Measurements from ENCODE around the gene SCRN3. TPM values are rescaled to one million over a fixed set of nuclear protein-coding genes. Genes with fewer than 3 reads are reported as not detected.

Gene SCRN3, protein sequence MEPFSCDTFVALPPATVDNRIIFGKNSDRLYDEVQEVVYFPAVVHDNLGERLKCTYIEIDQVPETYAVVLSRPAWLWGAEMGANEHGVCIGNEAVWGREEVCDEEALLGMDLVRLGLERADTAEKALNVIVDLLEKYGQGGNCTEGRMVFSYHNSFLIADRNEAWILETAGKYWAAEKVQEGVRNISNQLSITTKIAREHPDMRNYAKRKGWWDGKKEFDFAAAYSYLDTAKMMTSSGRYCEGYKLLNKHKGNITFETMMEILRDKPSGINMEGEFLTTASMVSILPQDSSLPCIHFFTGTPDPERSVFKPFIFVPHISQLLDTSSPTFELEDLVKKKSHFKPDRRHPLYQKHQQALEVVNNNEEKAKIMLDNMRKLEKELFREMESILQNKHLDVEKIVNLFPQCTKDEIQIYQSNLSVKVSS
- 12.2 and 17.3 TPM in 2 replicates for total RNA-seq

DNA sequence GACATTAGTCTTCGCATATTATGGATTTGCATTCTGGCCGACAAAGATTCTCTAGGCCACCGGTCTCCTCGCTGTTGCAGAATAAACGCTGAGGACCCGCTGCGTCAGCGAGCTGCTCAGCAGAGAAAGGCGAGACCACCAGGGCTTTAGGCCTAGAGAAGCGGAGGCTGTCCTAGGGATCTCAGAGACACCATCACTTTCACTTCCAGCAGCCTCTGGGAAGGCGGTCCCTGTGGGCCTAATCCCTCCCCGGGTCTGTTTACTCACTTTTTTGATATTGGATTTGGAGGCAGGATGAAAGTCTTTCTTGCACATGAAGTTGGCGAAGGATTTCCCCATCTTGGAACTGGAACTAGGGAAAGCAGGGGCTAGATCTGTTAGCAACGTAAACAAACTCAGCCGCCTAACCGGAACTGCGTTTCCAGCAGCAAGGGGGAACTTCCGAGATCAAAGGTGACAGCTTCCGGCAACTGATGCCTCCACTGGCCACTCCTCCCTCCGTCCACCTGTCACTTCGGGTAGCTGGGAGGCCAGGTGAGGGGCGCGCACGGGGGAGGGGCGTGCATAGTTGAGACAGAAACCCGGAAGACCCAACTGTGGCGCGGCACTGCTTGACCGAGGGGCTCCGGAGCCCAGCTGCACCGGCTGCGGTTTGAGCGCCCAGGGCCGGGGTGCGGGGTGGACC is at the start of gene SCRN3:
Gene SCRN3 (plus strand): TSS at position 447 of the 685 bp plus-strand sequence. CDS start 2,554 bp downstream, outside the sequence.

Other genes with a start within 250 kb of the SCRN3 start
- 93.4 and 94.5 TPM in 2 replicates for gene OLA1, start 147.2 kb upstream of the SCRN3 start, total RNA-seq
- gene SP9, start 60.8 kb upstream of the SCRN3 start, total RNA-seq: not detected in 2 replicates
- gene GPR155, start 91.3 kb downstream of the SCRN3 start, total RNA-seq: 0.74 and 1.3 TPM in 2 replicates
- 5.4 and 5.5 TPM in 2 replicates for gene WIPF1, start 202.1 kb downstream of the SCRN3 start, total RNA-seq